ENCODE data around the gene CEP170B.

Gene CEP170B

DNA sequence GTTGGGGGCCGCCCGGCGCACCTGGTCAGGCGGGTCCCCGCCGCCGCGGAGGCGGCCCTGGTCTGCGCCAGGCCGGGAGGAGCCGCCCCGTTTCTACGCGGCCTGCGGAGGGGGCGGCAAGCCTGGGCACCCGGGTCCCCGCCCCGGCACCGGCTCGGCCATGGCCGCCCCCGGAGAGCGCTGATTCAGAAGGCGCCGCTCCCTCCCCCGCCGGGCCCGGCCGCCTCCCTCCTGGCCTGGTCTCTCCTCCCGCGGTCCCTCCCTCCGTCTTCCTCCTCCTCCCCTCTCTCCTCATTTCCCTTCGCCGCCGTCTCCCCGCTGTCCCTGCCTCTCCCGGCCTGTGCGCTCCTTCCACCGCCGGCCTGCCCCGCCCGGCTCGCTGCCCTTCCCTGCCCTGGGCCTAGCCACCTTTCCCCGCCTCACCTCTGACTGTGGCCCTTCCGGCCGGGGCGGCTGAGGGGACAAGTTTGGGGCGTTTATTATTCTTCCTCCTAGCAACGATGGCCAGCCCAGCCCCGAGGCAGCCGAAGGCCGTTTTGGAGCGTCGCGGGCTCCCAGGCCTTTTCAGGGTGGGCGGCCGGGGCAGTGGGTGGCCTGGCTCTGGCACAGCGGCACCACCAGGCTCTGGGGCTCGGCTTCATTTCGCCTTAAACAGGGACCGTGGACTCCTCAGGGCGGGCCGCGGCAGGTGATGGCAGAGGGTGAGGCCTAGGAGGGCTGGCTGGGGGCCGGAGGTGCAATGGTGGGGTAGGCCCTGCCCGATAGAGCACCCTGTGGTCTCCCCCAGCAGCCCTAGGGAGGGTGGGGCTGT, 768 bp downstream of the CEP170B start:
- Histone ChIP-seq H4K91ac (ENCODE audit: low read depth, low read length) (peak overlapping the region; percentile 58), H3K9ac (ENCODE audit: low read length) (peak overlapping the region; percentile 66), H2BK5ac (ENCODE audit: low read depth, low read length, poor library complexity) (peak overlapping the region; percentile 16), H3K4ac (ENCODE audit: low read depth, low read length) (peak overlapping the region; percentile 18), H2BK120ac (ENCODE audit: insufficient read depth, low read length, poor library complexity) (peak overlapping the region; percentile 61), H3K27ac (ENCODE audit: low read depth, low read length) (no peak overlapping the region), H2AK5ac (ENCODE audit: low read length) (peak overlapping the region; percentile 31), H3K18ac (ENCODE audit: low read length) (peak overlapping the region; percentile 73), H2AFZ (ENCODE audit: insufficient read depth, low read length, poor library complexity) (peak overlapping the region; percentile 46), H2BK12ac (ENCODE audit: low read length) (no peak overlapping the region), H3K9me3 (ENCODE audit: insufficient read depth, low read depth, low read length) (peaks cover 6% of the 10 kb centered on the region), H3K27me3 (ENCODE audit: insufficient read depth, low read length) (no peaks in the 10 kb centered on the region), H3K14ac (ENCODE audit: low read length) (peak overlapping the region; percentile 88), H3K4me1 (ENCODE audit: control insufficient read depth in 1 of 2, insufficient read depth in 2 of 2, low read length in 2 of 2) (peaks cover 13 to 20% of the 10 kb centered on the region in 2 experiments), H3K4me3 (ENCODE audit: low read depth, low read length) (peak overlapping the region; percentile 78), H3K4me2 (ENCODE audit: low read length) (peak overlapping the region; percentile 69), H4K12ac (ENCODE audit: low read depth, low read length) (no peak overlapping the region), H3K79me2 (ENCODE audit: control insufficient read depth, insufficient read depth, low read length, poor library complexity) (peaks cover 13% of the 10 kb centered on the region), H3K79me1 (ENCODE audit: low read length) (peaks cover 15% of the 10 kb centered on the region), H3K23ac (ENCODE audit: low read length) (no peak overlapping the region), H3K36me3 (ENCODE audit: control insufficient read depth in 1 of 2, insufficient read depth in 2 of 2, low read length in 2 of 2) (peaks cover 8 to 10% of the 10 kb centered on the region in 2 experiments), H4K8ac (ENCODE audit: low read depth, low read length) (peak overlapping the region; percentile 55)
- no CpG with 5 or more reads among the region's 68 CpGs for WGBS (ENCODE audit: extremely low coverage, insufficient coverage, insufficient read length)
- peak; percentile 51 to 62 for DNase-seq

DNA sequence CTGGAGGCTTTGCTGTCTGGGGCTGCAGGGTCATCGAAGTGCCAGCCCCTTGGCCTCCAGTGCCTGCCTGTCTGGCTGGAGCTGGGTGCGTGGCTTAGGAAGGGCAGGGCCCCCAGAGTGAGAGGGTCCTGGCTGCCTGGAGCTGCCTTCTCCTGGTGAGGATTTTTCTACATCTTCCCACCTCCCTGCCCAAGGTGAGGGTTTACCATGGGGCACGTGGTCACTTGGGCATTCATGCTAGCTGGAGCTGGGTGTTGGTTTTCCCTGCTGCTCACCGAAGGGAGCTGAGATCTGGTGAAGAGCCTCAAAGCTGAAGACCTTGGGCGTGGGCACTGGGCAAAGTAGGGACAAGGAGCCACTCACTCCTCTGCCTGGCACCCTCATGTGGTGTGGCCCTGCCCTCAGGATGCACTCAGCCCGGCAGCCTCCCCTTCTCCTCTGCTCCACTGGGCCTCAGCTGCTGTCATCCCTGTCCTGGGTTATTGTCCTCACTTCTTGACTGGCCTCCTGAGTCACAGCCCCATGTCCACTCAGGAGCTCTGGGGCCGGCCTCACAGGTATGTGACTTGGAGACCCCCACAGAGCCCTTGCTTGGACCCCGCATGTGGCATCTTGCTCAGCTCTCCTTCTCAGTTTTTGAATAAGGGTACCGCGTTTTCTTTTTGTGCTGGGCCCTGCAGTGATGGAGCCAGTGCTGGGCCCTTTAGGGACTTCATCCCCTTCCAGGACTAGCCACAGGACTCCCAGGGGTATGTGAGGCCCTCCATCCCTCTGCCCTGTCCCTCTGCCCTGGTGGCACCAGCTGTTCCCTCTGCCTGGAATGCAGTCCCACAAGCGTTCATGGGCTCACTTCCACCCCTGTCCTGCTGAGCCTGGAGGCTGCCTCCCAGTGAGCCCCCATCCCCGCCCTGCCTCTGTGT, 1.6 kb downstream of the CEP170B start:
- Histone ChIP-seq H3K36me3 (ENCODE audit: control insufficient read depth in 1 of 2, insufficient read depth in 2 of 2, low read length in 2 of 2) (peaks cover 8% of the 10 kb centered on the region in 2 experiments), H3K27ac (ENCODE audit: low read depth, low read length) (no peak overlapping the region), H4K12ac (ENCODE audit: low read depth, low read length) (no peak overlapping the region), H4K91ac (ENCODE audit: low read depth, low read length) (no peak overlapping the region), H3K4ac (ENCODE audit: low read depth, low read length) (peak overlapping the region; percentile 18), H2BK12ac (ENCODE audit: low read length) (no peak overlapping the region), H3K79me1 (ENCODE audit: low read length) (peaks cover 15% of the 10 kb centered on the region), H3K4me1 (ENCODE audit: control insufficient read depth in 1 of 2, insufficient read depth in 2 of 2, low read length in 2 of 2) (peaks cover 13 to 20% of the 10 kb centered on the region in 2 experiments), H2BK5ac (ENCODE audit: low read depth, low read length, poor library complexity) (no peak overlapping the region), H2AK5ac (ENCODE audit: low read length) (no peak overlapping the region), H3K79me2 (ENCODE audit: control insufficient read depth, insufficient read depth, low read length, poor library complexity) (peaks cover 13% of the 10 kb centered on the region), H3K9ac (ENCODE audit: low read length) (peak overlapping the region; percentile 16), H3K9me3 (ENCODE audit: insufficient read depth, low read depth, low read length) (peaks cover 2% of the 10 kb centered on the region), H3K4me2 (ENCODE audit: low read length) (peak overlapping the region; percentile 69), H2AFZ (ENCODE audit: insufficient read depth, low read length, poor library complexity) (no peak overlapping the region), H3K23ac (ENCODE audit: low read length) (no peak overlapping the region), H3K18ac (ENCODE audit: low read length) (no peak overlapping the region), H3K14ac (ENCODE audit: low read length) (no peak overlapping the region), H3K27me3 (ENCODE audit: insufficient read depth, low read length) (no peaks in the 10 kb centered on the region), H2BK120ac (ENCODE audit: insufficient read depth, low read length, poor library complexity) (no peak overlapping the region), H3K4me3 (ENCODE audit: low read depth, low read length) (peak overlapping the region; percentile 78), H4K8ac (ENCODE audit: low read depth, low read length) (no peak overlapping the region)
- WGBS (ENCODE audit: extremely low coverage, insufficient coverage, insufficient read length) = no CpG with 5 or more reads among the region's 12 CpGs
- DNase-seq = no peak

GRCh38 chr14:104867371-104868059, 2.4 kb downstream of the CEP170B start:
- Histone ChIP-seq H3K27ac (ENCODE audit: low read depth, low read length) (no peak overlapping the region), H4K91ac (ENCODE audit: low read depth, low read length) (no peak overlapping the region), H3K4me2 (ENCODE audit: low read length) (no peak overlapping the region), H3K18ac (ENCODE audit: low read length) (peak overlapping the region; percentile 5), H3K79me1 (ENCODE audit: low read length) (peaks cover 15% of the 10 kb centered on the region), H2AFZ (ENCODE audit: insufficient read depth, low read length, poor library complexity) (no peak overlapping the region), H2BK5ac (ENCODE audit: low read depth, low read length, poor library complexity) (no peak overlapping the region), H3K4ac (ENCODE audit: low read depth, low read length) (peak overlapping the region; percentile 13), H4K8ac (ENCODE audit: low read depth, low read length) (no peak overlapping the region), H3K14ac (ENCODE audit: low read length) (no peak overlapping the region), H3K23ac (ENCODE audit: low read length) (no peak overlapping the region), H2BK120ac (ENCODE audit: insufficient read depth, low read length, poor library complexity) (no peak overlapping the region), H3K4me1 (ENCODE audit: control insufficient read depth in 1 of 2, insufficient read depth in 2 of 2, low read length in 2 of 2) (peaks cover 14 to 25% of the 10 kb centered on the region in 2 experiments), H3K9me3 (ENCODE audit: insufficient read depth, low read depth, low read length) (peaks cover 9% of the 10 kb centered on the region), H4K12ac (ENCODE audit: low read depth, low read length) (no peak overlapping the region), H3K4me3 (ENCODE audit: low read depth, low read length) (peak overlapping the region; percentile 44), H2BK12ac (ENCODE audit: low read length) (no peak overlapping the region), H3K27me3 (ENCODE audit: insufficient read depth, low read length) (no peaks in the 10 kb centered on the region), H3K79me2 (ENCODE audit: control insufficient read depth, insufficient read depth, low read length, poor library complexity) (peaks cover 13% of the 10 kb centered on the region), H3K9ac (ENCODE audit: low read length) (no peak overlapping the region), H2AK5ac (ENCODE audit: low read length) (no peak overlapping the region), H3K36me3 (ENCODE audit: control insufficient read depth in 1 of 2, insufficient read depth in 2 of 2, low read length in 2 of 2) (peaks cover 8 to 13% of the 10 kb centered on the region in 2 experiments)
- no CpG with 5 or more reads among the region's 6 CpGs for WGBS (ENCODE audit: extremely low coverage, insufficient coverage, insufficient read length)
- no peak for DNase-seq

All from trophoblast cell (in vitro differentiated cells and primary cell).